H1 (cell line): ENCODE data around the gene EAF2. TPM values are rescaled to one million over a fixed set of nuclear protein-coding genes. Genes with fewer than 3 reads are reported as not detected.

ENCODE experiments used
- CTCF ChIA-PET: fragments of 300-600 bp; sonication (Branson Sonifier 250); formaldehyde crosslinking; loops from one replicate; lab custom pipeline; 2021; ENCODE audit not compliant: partially characterized antibody; lab: Charles Lee
- POLR2A ChIA-PET: fragments of 300-600 bp; sonication (Branson Sonifier 250); formaldehyde crosslinking; loops from one replicate; lab custom pipeline; 2021; ENCODE audit warnings: inconsistent platforms; ENCODE audit not compliant: partially characterized antibody; lab: Charles Lee
- DNase-seq, 2 experiments: peaks; one replicate each; pipeline versions ENCODE4 v3.0.0 to v3.0.0-alpha.2; 2010 to 2022; ENCODE audit warnings: low spot score in 2 of 2, low read depth in 1 of 2, mixed read lengths in 1 of 2
- FAIRE-seq: peaks from 2 replicates; lab custom pipeline; 2011; peaks lifted over from hg19 to GRCh38; lab: Jason Lieb, UNC
- H2AFZ ChIP-seq: 2 replicates; pipeline ENCODE4 v1.8.1; 2012; ENCODE audit warnings: low read length, inconsistent platforms
- H2AK5ac ChIP-seq: 2 replicates; pipeline ENCODE4 v1.6.1; 2013; ENCODE audit warnings: low read depth, low read length
- H2BK120ac ChIP-seq: replicated peaks from 2 replicates; pipeline ENCODE3; 2013; ENCODE audit warnings: low read depth, low read length, inconsistent platforms
- H2BK12ac ChIP-seq: 2 replicates; pipeline ENCODE4 v1.6.1; 2013; ENCODE audit warnings: low read depth, low read length
- H2BK15ac ChIP-seq: 2 replicates; pipeline ENCODE4 v1.6.1; 2013; ENCODE audit warnings: low read length
- H2BK20ac ChIP-seq: 2 replicates; pipeline ENCODE4 v1.6.1; 2013; ENCODE audit warnings: low read length
- H2BK5ac ChIP-seq: 2 replicates; pipeline ENCODE4 v1.6.1; 2013; ENCODE audit warnings: low read depth, low read length
- H3K14ac ChIP-seq: 2 replicates; pipeline ENCODE4 v1.6.1; 2013; ENCODE audit warnings: inconsistent platforms; ENCODE audit not compliant: insufficient read length
- H3K18ac ChIP-seq: 2 replicates; pipeline ENCODE4 v1.6.1; 2013; ENCODE audit warnings: low read length; ENCODE audit errors: extremely low read depth
- H3K23ac ChIP-seq: 2 replicates; pipeline ENCODE4 v1.6.1; 2013; ENCODE audit warnings: inconsistent platforms; ENCODE audit not compliant: insufficient read length
- H3K23me2 ChIP-seq: 2 replicates; pipeline ENCODE4 v1.6.1; 2013; ENCODE audit warnings: low read depth, low read length
- H3K27ac ChIP-seq: 2 replicates; pipeline ENCODE4 v1.6.1; 2011; ENCODE audit warnings: low read depth, low read length, inconsistent platforms
- H3K27me3 ChIP-seq, 4 experiments: replicated peaks in 1 of 4; 1 replicate in 1 of 4; 2 replicates in 3 of 4; pipeline versions ENCODE4 v1.6.1 to v1.8.1; 2011 to 2013; ENCODE audit warnings: low read length in 3 of 4, mild to moderate bottlenecking in 3 of 4, inconsistent platforms in 2 of 4, mixed read lengths in 2 of 4, moderate library complexity in 1 of 4; ENCODE audit not compliant: control insufficient read depth in 3 of 4, insufficient read depth in 3 of 4; ENCODE audit errors: extremely low read depth in 1 of 4
- H3K36me3 ChIP-seq, 4 experiments: 2 replicates each; pipeline versions ENCODE4 v1.6.1 to v1.8.1; 2011 to 2013; ENCODE audit warnings: mild to moderate bottlenecking in 4 of 4, low read length in 3 of 4, moderate library complexity in 2 of 4, control low read depth in 1 of 4, inconsistent platforms in 1 of 4; ENCODE audit not compliant: insufficient read depth in 4 of 4, control insufficient read depth in 2 of 4
- H3K4ac ChIP-seq: replicated peaks from 2 replicates; pipeline ENCODE3; 2013; ENCODE audit warnings: low read length, low read depth, mixed read lengths, inconsistent platforms; ENCODE audit not compliant: insufficient read length
- H3K4me1 ChIP-seq, 4 experiments: replicated peaks in 1 of 4; 1 replicate in 1 of 4; 2 replicates in 3 of 4; pipeline versions ENCODE4 v1.6.1 to v1.8.1; 2011 to 2013; ENCODE audit warnings: low read length in 3 of 4, inconsistent platforms in 2 of 4, mixed read lengths in 1 of 4; ENCODE audit not compliant: insufficient read depth in 4 of 4, control insufficient read depth in 3 of 4
- H3K4me2 ChIP-seq, 2 experiments: 2 replicates each; pipeline versions ENCODE4 v1.6.1 to v1.8.1; 2011 to 2013; ENCODE audit warnings: low read depth in 2 of 2, low read length in 2 of 2, control low read depth in 1 of 2, inconsistent platforms in 1 of 2, mild to moderate bottlenecking in 1 of 2; ENCODE audit not compliant: insufficient read depth in 1 of 2
- H3K4me3 ChIP-seq, 4 experiments: fragments of 200-600, 300-600 bp in 1 of 4; sonication (generic), shearing (Covaris generic), sonication (Bioruptor Twin) in 1 of 4; 2 replicates each; pipeline versions ENCODE4 v1.5.1 to v1.8.1; 2011 to 2016; ENCODE audit warnings: low read length in 4 of 4, low read depth in 3 of 4, control low read depth in 2 of 4, inconsistent platforms in 2 of 4, mild to moderate bottlenecking in 2 of 4, mixed read lengths in 1 of 4, moderate library complexity in 1 of 4; ENCODE audit not compliant: insufficient read depth in 2 of 4; ENCODE audit errors: extremely low read depth in 1 of 4
- H3K56ac ChIP-seq: replicated peaks from 2 replicates; pipeline ENCODE3; 2013; ENCODE audit warnings: low read depth, mild to moderate bottlenecking, mixed read lengths, low read length, inconsistent platforms; ENCODE audit not compliant: insufficient read length
- H3K79me1 ChIP-seq: 2 replicates; pipeline ENCODE4 v1.6.1; 2013; ENCODE audit warnings: low read depth, low read length, control low read depth
- H3K79me2 ChIP-seq, 2 experiments: 2 replicates each; pipeline versions ENCODE4 v1.6.1 to v1.8.1; 2012 to 2013; ENCODE audit warnings: low read length in 2 of 2, mild to moderate bottlenecking in 2 of 2, inconsistent platforms in 1 of 2; ENCODE audit not compliant: insufficient read depth in 2 of 2, control insufficient read depth in 1 of 2
- H3K9ac ChIP-seq, 4 experiments: replicated peaks in 1 of 4; 1 replicate in 1 of 4; 2 replicates in 3 of 4; pipeline versions ENCODE4 v1.6.1 to v1.8.1; 2011 to 2013; ENCODE audit warnings: low read depth in 3 of 4, low read length in 3 of 4, control low read depth in 2 of 4, mild to moderate bottlenecking in 2 of 4, moderate library complexity in 2 of 4, inconsistent platforms in 1 of 4; ENCODE audit errors: extremely low read depth in 1 of 4
- H3K9me3 ChIP-seq, 2 experiments: 2 replicates each; pipeline versions ENCODE4 v1.6.1 to v1.8.1; 2012 to 2013; ENCODE audit warnings: mild to moderate bottlenecking in 2 of 2, moderate library complexity in 2 of 2, control low read depth in 1 of 2, inconsistent platforms in 1 of 2, low read depth in 1 of 2, low read length in 1 of 2, mixed read lengths in 1 of 2; ENCODE audit not compliant: insufficient read depth in 2 of 2
- H4K20me1 ChIP-seq, 2 experiments: replicated peaks in 1 of 2; 2 replicates each; pipeline versions ENCODE3 to v1.8.1; 2011 to 2013; ENCODE audit warnings: inconsistent platforms in 2 of 2, low read length in 2 of 2, mild to moderate bottlenecking in 1 of 2; ENCODE audit not compliant: insufficient read depth in 2 of 2, control insufficient read depth in 1 of 2
- H4K5ac ChIP-seq: 2 replicates; pipeline ENCODE4 v1.6.1; 2013; ENCODE audit warnings: low read length, low read depth, mixed read lengths, inconsistent platforms; ENCODE audit not compliant: insufficient read length
- H4K8ac ChIP-seq: 2 replicates; pipeline ENCODE4 v1.8.0; 2013; ENCODE audit warnings: mild to moderate bottlenecking, moderate library complexity, low read length, inconsistent platforms; ENCODE audit not compliant: insufficient read depth; ENCODE audit errors: extremely low read depth
- H4K91ac ChIP-seq: replicated peaks from 2 replicates; pipeline ENCODE3; 2013; ENCODE audit warnings: low read length, mixed read lengths, inconsistent platforms; ENCODE audit not compliant: insufficient read length
- JUND ChIP-seq: IDR thresholded peaks from 2 replicates; pipeline ENCODE4 v1.6.1; 2011; ENCODE audit warnings: mild to moderate bottlenecking, improper control_type of control experiment, low read length
- NANOG ChIP-seq: IDR thresholded peaks from 2 replicates; pipeline ENCODE4 v1.6.1; 2011; ENCODE audit warnings: low read length, low read depth, mild to moderate bottlenecking, inconsistent platforms; ENCODE audit not compliant: insufficient read depth, poor library complexity, severe bottlenecking
- SIN3A ChIP-seq, 2 experiments: IDR thresholded peaks in 1 of 2; conservative IDR thresholded peaks in 1 of 2; 2 replicates each; pipeline ENCODE4 v1.6.1; 2011 to 2012; ENCODE audit warnings: low read length in 2 of 2, improper control_type of control experiment in 1 of 2, low read depth in 1 of 2, mild to moderate bottlenecking in 1 of 2
- WGBS, 2 experiments: shearing (Covaris generic) in 1 of 2; methylation state at CpG; one replicate each; pipeline versions ENCODE4 v1.1.6 to v1.1.7; 2013 to 2015; ENCODE audit warnings: low lambda C conversion rate in 2 of 2, mixed read lengths in 2 of 2, inconsistent platforms in 1 of 2, low coverage in 1 of 2, missing lambda C conversion rate in 1 of 2; ENCODE audit not compliant: insufficient replicate concordance in 2 of 2, insufficient coverage in 1 of 2, insufficient read length in 1 of 2; ENCODE audit errors: extremely low coverage in 1 of 2, missing lambda C conversion rate in 1 of 2; 5-methylcytosine and 5-hydroxymethylcytosine counted together
- polyA plus RNA-seq, 7 experiments: library from polyadenylated mRNA; depleted of rRNA in 3 of 7; stranded (reverse) in 5 of 7; unstranded in 2 of 7; fragments of >200 nt in 5 of 7; fragments of 200-250 nt in 2 of 7; gene quantifications; 1 replicate in 5 of 7; 2 replicates in 1 of 7; 4 replicates in 1 of 7; pipeline versions ENCODE4 v1.2.1 to v1.2.3, GENCODE V29; 2011 to 2013; ENCODE audit warnings: missing spikeins in 2 of 7, mixed read lengths in 2 of 7
- total RNA-seq: library from RNA; stranded (reverse); fragmentation: NEBNext Ultra II Directional; extraction: Animal tissue kit (Norgen Biotek cat#: 25700); gene quantifications from 2 replicates; pipeline ENCODE4 v1.2.1, GENCODE V29; 2021

EAF2 gene
- total and polyA plus RNA-seq, 2 of the 8 experiments (the other 6 are each of a cell fraction or from before 2014, with no cell fraction given) = 3.6 to 6.6 TPM

GRCh38 chr3:121869736-121870135 is 34.7 kb downstream of the EAF2 start:
- Histone ChIP-seq H4K5ac (no peak overlapping the region), H3K27me3 (no peaks in the 10 kb centered on the region), H4K20me1 (no peaks in the 10 kb centered on the region), H3K79me2 (no peaks in the 10 kb centered on the region), H2AK5ac (no peak overlapping the region), H3K14ac (no peak overlapping the region), H4K91ac (no peak overlapping the region), H2BK15ac (no peak overlapping the region), H3K23ac (no peak overlapping the region), H3K4ac (no peak overlapping the region), H3K79me1 (no peaks in the 10 kb centered on the region), H3K9ac (no peak overlapping the region), H4K8ac (no peak overlapping the region), H2BK120ac (no peak overlapping the region), H2BK20ac (no peak overlapping the region), H3K4me1 (no peaks in the 10 kb centered on the region), H2AFZ (no peak overlapping the region), H3K23me2 (no peaks in the 10 kb centered on the region), H3K36me3 (no peaks in the 10 kb centered on the region), H3K9me3 (no peaks in the 10 kb centered on the region), H3K27ac (no peak overlapping the region), H2BK12ac (no peak overlapping the region), H3K4me3 (no peak overlapping the region), H2BK5ac (no peak overlapping the region), H3K56ac (no peak overlapping the region), H3K4me2 (no peak overlapping the region), H3K18ac (no peak overlapping the region)
- no peak for FAIRE-seq
- CTCF ChIA-PET = interaction anchor here (0.7 kb wide), 1 partner anchor 126 kb away, joined by 4 read pairs; no protein-coding TSS in a partner anchor
- POLR2A ChIA-PET = no interaction called here
- WGBS, 2 experiments = 87% methylated on average over 2 of the region's 2 CpGs; no CpG with 5 or more reads in 1 of the 2 experiments
- TF ChIP-seq NANOG (no peak), JUND (no peak), SIN3A (conservative IDR thresholded peaks at IDR 0.05 in 1 of 2, IDR thresholded peaks at IDR 0.05 in 1 of 2; ENCODE audit: low read depth in 1 of 2, low read length in 2 of 2) (no peak)
- DNase-seq = no peak
